Uterus (tissue), 2 donors: ENCODE measurements around the gene FOXD4L6.
"Not testable (repeated sequence)": the region's sequence is repeated elsewhere in the genome, so short reads cannot be mapped to it uniquely, and the experiment has no call there.

ENCODE experiments used
- POLR2A ChIP-seq, 2 donors: fragments of 450-650 bp; IDR thresholded peaks; one replicate each; pipeline ENCODE4 v1.6.1; 2016; ENCODE audit warnings: antibody characterized with exemption in 2 of 2, mild to moderate bottlenecking in 1 of 2, moderate library complexity in 1 of 2
- TF ChIP-seq, protein P1 (sequence below), 4 experiments: fragments of 200-600 bp in 2 of 4; fragments of 450-650 bp in 2 of 4; sonication (generic) in 2 of 4; IDR thresholded peaks; one replicate each; pipeline ENCODE4 v1.5.1; 2016 to 2019; ENCODE audit warnings: antibody characterized with exemption in 4 of 4, mild to moderate bottlenecking in 2 of 4, moderate library complexity in 1 of 4

DNA sequence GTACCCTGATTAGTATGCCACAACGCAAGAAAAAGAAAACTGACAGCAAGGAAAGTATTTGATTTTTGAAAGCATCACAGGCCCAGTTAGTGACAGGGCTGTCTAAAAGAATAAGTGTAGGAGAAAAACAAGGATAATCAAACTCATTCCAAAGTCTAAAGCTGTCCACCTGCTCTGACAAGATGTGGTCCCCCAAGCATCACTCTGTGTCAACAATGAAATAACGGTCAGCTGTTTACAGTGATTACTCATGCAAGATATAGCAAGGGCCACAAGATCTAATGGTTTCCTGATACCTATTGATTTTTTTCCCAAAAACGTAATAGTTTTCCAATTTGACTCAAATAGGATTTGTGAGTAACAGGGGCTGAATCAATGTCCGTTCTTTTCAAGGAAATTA is 46.5 kb upstream of the FOXD4L6 start:
- TF ChIP-seq, protein P1, sequence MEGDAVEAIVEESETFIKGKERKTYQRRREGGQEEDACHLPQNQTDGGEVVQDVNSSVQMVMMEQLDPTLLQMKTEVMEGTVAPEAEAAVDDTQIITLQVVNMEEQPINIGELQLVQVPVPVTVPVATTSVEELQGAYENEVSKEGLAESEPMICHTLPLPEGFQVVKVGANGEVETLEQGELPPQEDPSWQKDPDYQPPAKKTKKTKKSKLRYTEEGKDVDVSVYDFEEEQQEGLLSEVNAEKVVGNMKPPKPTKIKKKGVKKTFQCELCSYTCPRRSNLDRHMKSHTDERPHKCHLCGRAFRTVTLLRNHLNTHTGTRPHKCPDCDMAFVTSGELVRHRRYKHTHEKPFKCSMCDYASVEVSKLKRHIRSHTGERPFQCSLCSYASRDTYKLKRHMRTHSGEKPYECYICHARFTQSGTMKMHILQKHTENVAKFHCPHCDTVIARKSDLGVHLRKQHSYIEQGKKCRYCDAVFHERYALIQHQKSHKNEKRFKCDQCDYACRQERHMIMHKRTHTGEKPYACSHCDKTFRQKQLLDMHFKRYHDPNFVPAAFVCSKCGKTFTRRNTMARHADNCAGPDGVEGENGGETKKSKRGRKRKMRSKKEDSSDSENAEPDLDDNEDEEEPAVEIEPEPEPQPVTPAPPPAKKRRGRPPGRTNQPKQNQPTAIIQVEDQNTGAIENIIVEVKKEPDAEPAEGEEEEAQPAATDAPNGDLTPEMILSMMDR (IDR thresholded peaks at IDR 0.05) = not testable (repeated sequence)
- not testable (repeated sequence) for TF ChIP-seq POLR2A (IDR thresholded peaks at IDR 0.05)
